GM18502 (cell line): ENCODE data around the gene BYSL.

Experiments
- ATAC-seq: cut with Tn5 transposase; IDR thresholded peaks from one replicate; pipeline ENCODE4 v1.9.1; 2021; ENCODE audit warnings: mild to moderate bottlenecking; ENCODE audit not compliant: unreplicated experiment, poor library complexity

The BYSL gene

GRCh38 chr6:41914343-41914742, 7.0 kb upstream of the BYSL start:
- ATAC-seq, result no peak

- no peak for ATAC-seq
Observed at GRCh38 chr6:41914869-41915530, 6.3 kb upstream of the BYSL start.

GRCh38 chr6:41917528-41917927, 3.8 kb upstream of the BYSL start:
- ATAC-seq, result no peak

GRCh38 chr6:41921712-41921998, 356 bp downstream of the BYSL start:
- ATAC-seq, result peak; percentile 16

- no peak for ATAC-seq
Observed at GRCh38 chr6:41922154-41922553, 855 bp downstream of the BYSL start.

GRCh38 chr6:41927253-41927652, 6.0 kb downstream of the BYSL start:
- ATAC-seq, result no peak

- ATAC-seq, result no peak
Observed at GRCh38 chr6:41929924-41930323, 8.6 kb downstream of the BYSL start.

GRCh38 chr6:41931792-41932191, 10.5 kb downstream of the BYSL start:
- ATAC-seq, result no peak

GRCh38 chr6:41932378-41932777, 11.1 kb downstream of the BYSL start:
- no peak for ATAC-seq

GRCh38 chr6:41934278-41935192, 13.2 kb downstream of the BYSL start:
- no peak for ATAC-seq

- ATAC-seq, result no peak
Observed at GRCh38 chr6:41935193-41935574, 13.9 kb downstream of the BYSL start.

GRCh38 chr6:41935685-41936072, 14.4 kb downstream of the BYSL start:
- ATAC-seq, result no peak

GRCh38 chr6:41936073-41936837, 15.0 kb downstream of the BYSL start:
- ATAC-seq, result peak; percentile 56

- ATAC-seq, result no peak
Observed at GRCh38 chr6:41937472-41937860, 16.2 kb downstream of the BYSL start.

GRCh38 chr6:41937861-41938574, 16.7 kb downstream of the BYSL start:
- no peak for ATAC-seq

GRCh38 chr6:41938590-41939175, 17.4 kb downstream of the BYSL start:
- no peak for ATAC-seq

GRCh38 chr6:41939176-41939847, 18.0 kb downstream of the BYSL start:
- ATAC-seq, result no peak

- no peak for ATAC-seq
Observed at GRCh38 chr6:41939848-41940758, 18.8 kb downstream of the BYSL start.
